NCI-H526 treated with DMSO at 0.1 percent for 48 hours (cell line): Measurements from ENCODE around the gene PODN.

Experiments used
- DNase-seq: peaks from one replicate; lab custom pipeline; 2025; lab: John Stamatoyannopoulos, UW

Gene PODN

DNA sequence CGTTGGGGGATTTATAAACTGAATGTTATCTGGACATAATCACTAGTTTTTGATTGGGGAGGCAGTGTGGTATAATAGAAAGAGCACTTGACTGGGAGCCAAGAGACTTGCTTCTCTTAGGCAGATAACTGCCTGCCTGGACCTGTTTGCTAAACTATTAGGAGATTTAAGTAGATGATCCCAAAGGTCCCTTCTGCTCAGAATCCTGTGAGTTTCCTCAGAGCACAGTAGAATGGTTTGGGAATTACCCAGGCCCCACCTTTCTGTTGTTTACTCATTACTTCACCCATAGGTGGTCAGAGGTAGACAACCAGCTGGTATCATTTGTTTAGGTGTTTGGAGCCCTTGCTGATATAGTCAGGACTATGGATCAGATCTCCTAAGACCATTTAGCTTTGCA, 10.3 kb upstream of the PODN start:
- DNase-seq = no peak

DNA sequence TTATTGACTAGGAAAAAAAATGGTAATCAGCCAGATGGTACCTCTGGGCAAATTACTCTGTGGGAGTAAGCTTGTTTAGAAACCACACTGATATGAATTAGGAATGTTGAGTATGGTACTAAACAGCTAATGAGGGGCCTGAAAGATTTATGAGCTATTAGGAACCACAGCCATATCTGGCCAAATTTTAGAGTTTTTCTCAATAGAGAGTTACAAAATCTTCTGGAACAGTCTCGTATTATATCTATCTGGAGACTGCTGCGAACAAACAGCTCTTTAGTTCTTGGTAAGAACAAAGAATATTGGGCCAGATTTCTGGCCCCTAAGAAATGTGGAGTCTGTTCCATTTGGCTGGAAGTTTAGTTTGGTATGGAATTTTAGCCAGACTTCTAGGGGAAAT, 4.9 kb upstream of the PODN start:
- DNase-seq = no peak

DNA sequence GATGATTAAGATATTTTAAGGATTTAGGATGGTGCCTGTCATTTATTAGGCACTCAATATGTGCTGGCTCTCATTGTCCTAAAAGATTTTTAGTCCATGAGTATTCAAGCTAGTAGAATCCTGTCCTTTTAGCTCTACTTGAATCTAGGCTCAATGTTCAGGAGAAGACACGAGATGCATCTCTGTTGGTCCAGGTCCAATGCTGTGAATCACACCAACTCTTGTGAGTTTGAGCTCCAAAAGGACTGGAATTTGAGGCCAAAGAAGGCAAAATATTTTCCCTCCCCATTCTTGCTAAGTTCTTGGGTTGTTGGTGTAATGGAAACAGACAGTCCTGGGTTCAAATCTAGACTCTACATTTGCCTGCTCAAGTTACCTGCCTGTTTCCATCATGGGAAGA, 1.4 kb upstream of the PODN start:
- DNase-seq = no peak

DNA sequence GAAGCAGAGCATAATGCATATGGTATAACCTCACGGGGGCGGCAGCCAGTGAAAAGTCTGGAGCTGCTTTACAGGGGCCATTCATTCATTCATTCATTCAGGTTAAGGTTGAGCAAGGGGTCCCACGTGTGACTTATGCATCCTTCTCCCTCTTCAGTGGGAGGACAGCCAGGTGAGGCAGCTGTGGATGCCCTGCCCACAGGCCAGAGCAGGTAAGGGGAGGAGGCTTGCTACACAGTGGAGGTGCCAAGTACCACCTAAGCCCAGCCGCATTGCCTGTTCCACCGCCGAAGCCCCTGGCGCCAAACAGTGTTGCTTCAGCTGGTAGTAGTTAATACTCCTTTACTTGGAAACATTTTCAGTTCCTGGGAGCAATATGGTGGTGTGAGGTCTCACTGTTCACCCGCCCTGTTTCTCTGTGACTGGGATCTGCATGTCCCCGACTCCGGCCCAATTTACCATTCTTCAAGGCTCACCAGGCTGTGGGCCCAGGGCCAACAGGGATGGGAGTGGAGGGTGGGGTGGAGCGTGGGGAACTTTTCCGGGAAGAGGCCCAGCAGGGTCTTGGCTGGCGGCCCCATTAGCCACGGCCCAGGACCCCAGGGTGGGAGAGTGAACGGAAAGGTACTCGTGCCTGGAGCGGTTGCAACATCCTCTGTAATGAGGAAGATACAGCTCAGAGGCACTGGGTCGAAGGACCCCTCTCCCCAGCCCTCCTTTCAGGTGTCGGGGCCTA, 722 bp upstream of the PODN start:
- DNase-seq = no peak

DNA sequence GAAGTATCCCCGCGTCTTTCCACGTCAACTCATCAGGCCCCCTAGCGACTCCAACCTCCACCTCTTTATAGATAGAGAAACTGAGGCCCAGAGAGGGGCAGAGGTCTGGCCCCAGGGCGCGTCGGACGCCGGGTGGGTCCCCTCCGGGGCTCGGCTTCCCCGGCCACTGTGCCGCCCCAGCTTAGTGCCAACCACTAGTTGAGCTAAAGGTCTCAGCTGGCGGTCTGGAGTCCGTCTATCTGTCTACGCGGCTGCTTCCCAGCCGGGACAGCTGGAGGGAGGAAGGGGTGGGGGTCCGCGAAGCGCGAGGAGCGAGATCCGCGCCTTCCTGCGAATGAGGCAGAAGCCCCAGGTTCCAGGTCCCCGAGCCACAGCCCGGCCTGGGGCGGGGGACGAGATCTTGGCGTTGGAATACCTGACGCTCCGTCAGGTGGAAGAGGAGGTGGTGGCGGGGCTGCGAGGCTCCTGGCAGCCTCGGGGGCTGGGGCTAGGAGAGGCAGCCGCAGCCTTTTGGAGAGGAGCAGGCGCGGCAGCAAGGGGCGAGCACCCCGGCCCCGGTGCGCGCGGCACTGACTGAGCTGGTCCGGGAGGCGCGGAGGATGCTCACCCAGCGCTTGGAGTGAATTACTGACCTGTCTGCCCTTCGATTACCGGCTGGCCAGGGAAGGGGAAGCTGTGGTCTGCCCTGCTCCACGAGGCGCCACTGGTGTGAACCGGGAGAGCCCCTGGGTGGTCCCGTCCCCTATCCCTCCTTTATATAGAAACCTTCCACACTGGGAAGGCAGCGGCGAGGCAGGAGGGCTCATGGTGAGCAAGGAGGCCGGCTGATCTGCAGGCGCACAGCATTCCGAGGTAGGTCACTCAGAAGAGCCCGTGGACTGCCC, 937 bp downstream of the PODN start:
- DNase-seq = no peak

DNA sequence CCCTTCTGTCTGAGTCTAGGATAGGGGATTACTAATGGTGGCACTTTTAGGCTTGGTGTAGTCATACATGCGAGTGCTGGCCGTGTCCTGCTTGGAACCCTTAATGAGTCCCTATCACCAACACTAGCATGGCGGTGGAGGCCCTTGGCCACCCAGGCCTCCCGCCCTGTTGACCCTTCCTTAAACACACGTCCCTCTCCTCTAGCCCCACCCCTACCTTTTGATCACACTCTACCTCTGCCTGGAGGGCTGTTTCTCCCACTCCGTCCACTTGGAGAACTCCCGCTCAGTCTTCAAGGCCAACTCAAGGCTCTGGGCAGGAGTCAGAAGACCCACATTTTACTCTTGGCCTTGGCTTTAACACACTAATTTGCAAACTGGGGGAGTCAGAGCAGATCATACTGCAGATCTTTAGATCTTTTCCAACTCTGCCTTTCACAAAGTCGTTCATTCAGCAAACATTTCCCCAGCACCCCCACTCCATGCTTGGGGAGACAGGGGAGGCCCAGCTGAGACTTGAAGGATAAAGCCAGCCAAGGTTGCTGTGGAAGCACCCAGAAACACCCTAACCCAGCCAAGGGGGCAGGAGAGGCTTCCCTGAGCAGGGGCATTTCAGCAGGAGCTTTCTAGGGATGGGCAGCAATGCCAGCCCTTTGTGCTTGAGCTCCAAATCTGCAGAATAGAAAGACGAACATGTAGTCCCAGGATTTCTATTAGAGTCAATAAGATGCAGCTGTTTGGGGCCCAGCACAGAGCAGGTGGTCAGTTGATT, 1.9 kb downstream of the PODN start:
- DNase-seq = no peak

DNA sequence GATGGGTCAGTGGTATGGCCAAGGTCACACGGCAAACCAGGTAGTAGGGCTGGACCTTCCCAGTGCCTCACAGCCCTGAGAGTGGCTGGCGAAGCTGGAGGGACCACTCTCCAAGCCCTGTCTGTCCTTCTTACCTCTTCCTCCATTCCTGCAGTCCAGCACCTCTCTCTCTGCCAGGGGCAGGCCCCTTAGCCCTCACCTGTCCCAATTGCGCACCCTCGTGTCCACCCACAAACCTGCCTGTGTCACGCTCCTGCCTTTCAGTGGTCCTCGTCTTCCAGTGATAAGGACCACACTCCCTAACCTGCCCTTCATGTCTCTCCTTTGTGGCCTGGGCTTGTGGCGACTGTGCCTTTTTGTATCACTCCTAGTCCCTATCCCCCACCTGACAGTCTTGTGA, 3.4 kb downstream of the PODN start:
- DNase-seq = no peak

DNA sequence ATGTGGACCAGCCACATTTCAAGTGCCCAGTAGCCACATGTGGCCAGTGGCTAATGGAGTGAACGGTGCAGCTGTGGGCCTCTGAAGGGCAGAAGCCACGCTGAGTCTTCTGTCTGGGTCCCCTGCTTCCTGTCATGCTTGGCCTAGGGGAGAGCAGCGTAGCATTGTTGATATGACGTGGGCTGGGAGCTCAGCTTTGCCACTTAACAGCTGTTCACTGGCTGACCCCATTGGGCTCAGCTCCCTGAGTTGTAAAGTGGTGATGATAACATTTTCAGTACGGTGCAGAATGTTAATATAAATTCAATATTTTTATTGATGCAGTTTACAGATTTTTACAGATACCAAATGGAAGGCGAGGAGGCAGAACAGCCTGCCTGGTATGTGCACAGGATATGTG, 4.5 kb downstream of the PODN start:
- no peak for DNase-seq

DNA sequence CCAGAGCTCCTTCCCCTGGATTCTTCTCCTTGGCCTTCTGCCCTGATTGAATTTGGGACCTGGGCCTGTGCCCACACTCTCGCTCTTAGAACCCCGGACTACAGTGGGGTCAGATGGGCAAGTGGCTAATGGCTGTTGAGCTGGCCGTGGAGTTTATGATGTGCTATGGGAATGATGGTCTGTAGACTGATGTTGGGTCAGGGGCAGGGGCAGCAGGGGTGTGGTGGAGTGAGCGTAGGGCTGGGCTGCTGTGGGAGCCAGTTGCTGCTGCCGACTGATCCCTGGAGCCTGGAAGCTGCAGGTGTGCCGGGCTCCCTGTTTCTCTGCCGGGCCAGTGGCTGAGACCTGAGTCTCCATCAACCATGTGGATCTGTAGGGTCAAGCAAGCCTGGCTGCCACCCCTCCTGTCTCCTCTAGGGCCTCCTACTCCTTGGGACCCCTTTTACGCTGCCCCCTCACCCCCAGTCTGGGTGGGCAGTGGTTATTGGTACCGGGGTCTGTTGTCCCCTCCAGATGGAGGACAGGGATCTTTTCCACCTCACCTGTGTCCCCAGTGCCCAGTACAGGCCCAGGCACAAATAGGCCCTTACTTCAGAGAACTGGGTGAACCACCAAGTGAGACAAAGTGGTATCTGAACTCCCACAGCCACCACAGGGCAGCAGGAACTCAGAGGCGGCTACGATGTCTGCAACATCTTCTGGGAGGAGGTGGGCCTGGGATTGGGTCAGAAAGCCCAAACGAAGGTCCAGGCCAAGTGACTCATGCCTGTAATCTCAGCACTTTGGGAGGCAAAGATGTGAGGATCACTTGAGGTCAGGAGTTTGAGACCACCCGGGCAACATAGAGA, 5.1 kb downstream of the PODN start:
- DNase-seq = no peak

DNA sequence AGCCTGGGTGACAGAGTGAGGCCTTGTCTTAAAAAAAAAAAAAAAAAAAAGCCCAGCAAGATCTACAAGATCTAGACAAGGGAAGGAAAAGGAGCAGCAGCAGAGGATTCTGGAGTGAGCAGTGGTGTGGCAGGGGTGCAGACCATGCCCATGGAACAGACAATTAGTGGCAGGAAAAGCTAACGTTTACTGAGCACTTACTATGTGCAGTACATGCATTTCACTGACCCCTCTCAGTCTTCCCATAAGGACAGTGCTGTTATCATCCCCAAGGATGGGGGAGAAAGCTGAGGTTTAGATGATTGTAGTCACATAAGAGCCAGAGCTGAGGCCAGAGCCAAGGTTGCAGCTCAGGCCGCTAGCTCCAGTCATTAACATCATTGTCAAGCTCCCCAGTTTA, 5.9 kb downstream of the PODN start:
- no peak for DNase-seq

DNA sequence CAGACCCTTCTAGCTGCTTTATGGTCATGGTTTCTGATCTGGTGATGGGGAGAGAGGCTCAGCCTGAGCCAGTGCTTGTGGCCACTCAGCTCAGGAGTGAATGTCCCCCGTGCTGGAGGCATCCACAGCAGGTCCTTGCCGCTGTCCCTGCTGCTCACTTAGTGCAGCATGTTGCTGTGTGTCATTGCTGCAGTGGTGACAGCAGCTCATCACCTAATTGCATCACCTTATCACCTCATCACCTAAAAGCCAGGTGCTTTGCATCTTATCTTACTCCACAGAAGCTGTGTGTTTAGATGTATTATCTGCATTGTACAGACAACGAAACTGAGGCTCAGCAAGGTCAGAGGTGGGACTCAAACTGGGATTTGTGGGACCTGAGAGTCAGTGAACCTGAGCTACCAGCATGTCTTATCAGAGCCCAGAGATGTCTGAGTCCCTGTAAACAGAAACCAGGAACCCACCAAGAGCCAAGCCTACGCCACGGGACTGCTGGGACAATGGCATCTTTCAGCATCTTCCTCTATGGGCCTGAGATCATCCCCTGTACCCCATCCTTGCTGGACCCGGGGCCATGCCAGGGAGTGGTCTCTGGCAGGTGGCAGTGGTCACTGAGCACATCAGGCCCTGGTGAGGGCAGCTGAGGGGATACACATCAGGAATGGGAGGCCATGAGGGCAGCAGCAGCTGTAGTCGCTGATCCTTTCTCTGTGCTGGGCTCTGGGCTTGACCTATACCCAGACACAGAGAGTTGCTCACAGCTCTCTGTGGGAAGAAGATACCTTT, 6.5 kb downstream of the PODN start:
- DNase-seq = no peak

DNA sequence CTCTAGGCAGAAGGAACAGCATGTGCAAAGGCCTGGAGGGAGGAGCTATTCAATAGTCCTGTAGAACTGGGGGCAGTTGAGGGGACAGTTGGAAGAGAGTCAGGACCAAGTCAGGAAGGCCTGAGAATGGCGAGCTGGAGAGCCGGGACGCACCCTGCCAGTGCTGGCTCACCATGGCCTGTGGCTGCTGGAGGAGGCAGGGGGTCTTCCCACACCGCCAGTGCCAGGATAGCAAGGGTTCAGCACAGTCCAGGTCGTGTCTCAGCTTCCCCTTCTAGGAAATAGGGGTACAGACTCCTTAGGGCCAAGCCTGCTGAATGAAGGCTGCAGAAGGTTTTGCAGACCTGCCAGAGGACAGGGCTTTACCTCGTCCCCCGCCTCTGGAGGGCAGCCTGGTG, 7.3 kb downstream of the PODN start:
- DNase-seq = no peak

DNA sequence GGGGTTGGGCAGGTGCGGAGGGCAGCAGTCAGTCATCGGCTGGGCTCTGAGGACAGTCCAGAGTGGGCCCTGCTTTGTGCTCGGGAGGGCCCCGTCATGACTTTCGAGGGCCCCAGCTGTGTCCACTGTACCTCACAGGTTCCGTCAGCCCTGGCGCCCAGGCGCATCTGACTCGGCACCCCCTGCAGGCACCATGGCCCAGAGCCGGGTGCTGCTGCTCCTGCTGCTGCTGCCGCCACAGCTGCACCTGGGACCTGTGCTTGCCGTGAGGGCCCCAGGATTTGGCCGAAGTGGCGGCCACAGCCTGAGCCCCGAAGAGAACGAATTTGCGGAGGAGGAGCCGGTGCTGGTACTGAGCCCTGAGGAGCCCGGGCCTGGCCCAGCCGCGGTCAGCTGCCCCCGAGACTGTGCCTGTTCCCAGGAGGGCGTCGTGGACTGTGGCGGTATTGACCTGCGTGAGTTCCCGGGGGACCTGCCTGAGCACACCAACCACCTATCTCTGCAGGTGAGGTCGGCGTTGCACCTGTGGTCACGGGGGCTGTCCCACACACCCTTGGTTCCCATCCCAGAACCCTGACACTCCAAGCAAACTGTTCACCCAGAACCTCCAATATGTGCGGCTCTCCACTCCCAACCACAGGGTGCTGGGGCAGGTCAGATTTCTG, 7.8 kb downstream of the PODN start:
- no peak for DNase-seq

DNA sequence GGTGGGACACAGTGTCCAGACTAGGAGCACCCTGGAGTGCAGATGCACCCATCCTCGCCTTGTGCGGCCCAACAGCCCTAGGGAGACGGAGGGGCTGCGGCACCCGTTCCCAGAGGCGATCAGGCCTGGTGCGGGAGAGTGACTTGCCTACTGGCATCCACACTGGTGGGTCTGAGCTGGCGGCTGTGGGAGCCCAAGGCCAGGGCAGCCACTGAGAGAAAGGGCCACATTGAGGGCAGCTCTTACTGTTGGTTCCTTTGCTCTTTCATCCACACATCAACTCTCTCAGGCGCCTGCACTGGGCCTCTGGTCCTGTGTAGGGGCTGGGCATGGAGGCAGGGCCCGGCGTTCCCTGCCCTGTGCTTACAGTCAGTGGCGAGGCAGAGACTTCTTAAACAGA, 8.6 kb downstream of the PODN start:
- no peak for DNase-seq

DNA sequence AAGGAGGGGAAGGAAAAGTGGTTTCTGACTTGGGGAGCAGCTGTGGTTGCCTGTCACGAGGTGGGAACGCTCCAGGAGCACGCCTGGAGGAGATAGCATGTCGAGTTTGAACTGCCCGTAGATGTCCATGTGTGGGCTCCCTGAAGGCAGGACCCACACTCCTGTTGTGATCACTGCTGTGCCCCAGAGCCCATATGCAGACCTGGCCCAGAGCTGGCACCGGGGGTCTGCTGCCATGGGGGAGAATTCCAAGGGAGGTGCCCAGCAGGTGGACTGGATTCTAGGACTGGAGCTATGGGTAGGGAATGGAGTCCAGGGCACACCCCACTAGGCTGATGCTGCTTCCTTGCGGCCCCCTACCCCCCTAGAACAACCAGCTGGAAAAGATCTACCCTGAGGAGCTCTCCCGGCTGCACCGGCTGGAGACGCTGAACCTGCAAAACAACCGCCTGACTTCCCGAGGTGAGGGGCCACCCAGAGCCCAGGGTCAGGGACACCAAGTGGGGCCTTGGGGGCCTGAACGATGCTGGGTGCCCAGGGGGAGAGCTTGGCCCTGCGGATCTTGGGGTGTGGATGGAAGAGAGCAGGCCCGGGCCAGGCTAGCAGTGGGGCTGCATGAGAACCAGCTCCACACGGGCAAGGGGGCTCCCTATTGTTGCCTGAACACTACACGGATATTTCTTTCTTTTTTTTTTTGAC, 9.3 kb downstream of the PODN start:
- DNase-seq = no peak

DNA sequence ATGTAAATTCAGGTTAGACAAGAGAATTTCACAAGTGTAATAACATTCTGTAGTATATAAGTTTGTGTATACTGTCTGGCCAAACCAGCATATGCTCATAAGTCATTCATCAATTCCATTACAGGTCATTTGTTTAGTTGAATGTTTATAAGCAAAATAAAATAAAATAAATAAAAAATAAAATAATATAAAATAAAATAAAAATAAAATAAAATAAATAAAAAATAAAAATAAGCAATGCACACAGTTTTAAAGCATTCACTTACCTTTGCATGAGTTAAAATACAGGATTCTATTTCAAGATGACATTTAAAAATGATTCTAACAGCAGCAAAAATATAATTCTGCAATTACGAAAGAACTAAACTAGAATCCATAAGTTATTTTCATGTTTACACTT, 9.9 kb downstream of the PODN start:
- DNase-seq = no peak

DNA sequence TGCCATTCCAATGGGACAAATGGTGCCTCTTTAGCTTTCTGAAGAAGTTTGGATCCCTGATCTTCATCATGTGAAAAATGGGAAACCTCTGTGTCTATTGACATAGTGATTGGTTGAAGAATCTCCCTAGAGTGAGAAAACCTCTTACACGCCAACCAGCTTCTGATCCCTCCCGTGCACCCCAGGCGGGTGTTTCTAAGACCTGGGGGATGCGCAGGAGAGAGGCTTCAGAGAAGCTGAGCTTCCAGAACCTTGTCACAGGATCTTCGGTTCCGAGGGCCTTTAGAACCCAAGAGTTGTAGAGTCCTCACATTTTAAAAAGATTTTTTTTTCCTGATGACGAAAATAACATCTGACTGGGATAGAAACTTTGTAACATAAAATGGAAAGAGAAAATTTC, 11.3 kb downstream of the PODN start:
- DNase-seq = no peak

DNA sequence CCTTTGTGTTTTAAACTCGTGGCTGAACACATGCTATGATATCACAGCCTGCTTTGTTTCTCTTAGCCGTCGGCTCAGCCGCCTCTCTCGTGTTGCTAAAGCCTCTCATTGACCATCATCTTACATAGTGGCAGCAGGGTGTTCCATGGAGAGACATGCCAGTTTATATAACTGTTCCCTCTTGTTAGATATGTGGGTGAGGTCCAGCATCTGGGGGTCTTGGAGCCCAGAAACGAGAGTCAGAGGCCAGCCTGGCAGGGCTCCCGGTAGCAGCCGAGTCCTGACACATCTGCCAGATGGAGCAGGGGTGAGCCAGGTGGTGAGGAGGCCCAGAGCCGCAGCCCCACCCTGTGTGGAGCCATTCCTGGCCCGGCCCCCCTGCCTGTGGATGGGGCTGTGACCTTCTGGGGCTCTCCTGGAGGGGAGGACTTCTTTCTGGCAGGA, 11.9 kb downstream of the PODN start:
- no peak for DNase-seq

DNA sequence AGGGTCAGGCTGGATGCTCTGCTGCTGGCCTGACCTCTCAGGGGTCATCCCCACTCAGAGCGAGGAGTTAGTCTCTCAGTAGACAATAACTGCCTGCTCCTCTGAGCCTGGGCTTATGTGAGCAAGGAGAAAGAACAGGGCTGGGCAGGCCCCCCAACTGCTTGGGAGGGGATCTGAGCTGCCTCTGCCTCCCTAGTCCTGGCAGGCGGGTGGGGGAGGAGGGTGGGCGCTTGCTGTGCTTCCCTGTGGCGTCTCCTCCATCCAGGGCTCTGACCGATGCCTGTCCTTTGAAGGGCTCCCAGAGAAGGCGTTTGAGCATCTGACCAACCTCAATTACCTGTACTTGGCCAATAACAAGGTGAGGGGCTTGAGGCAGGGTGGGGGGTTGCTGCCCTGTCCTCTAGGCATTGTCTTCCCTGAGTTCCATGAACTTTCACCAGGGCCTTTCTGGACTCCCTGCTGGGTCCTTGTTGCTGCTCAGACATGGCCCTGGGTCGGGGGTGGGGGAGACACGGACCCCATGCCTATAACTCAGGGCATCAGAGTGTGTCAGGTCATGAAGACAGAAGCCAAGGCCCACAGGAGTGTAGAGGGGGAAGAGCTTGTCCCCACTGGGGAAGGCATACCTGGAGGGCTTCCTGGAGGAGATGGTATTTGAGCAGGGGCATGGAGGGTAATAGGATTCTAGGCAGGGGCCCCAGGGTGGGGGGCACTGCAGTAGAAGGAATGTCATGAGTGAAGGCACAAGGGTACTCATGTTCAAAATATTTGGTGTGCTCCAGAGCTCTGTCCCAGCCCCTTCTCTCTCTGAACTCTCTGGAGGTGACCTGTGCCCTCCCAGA, 12.5 kb downstream of the PODN start:
- no peak for DNase-seq
